GM12891 (cell line): ENCODE results near the gene NDUFA8.

Experiments used
- PAX5 ChIP-seq: IDR thresholded peaks from 2 replicates; pipeline ENCODE4 v1.6.1; 2011; ENCODE audit warnings: low read length, moderate library complexity, mild to moderate bottlenecking; ENCODE audit not compliant: insufficient read depth, severe bottlenecking
- POLR2A ChIP-seq: IDR thresholded peaks from 2 replicates; pipeline ENCODE4 v1.6.1; 2011; ENCODE audit warnings: low read depth, low read length, control low read depth
- POLR2AphosphoS5 ChIP-seq: IDR thresholded peaks from 2 replicates; pipeline ENCODE4 v1.6.1; 2011; ENCODE audit warnings: low read depth, low read length, control low read depth
- POU2F2 ChIP-seq: IDR thresholded peaks from 2 replicates; pipeline ENCODE4 v1.6.1; 2011; ENCODE audit warnings: low read depth, mild to moderate bottlenecking, control low read depth, low read length, moderate library complexity
- SPI1 ChIP-seq: IDR thresholded peaks from 2 replicates; pipeline ENCODE4 v1.6.1; 2011; ENCODE audit warnings: low read depth, low read length, control low read depth
- TAF1 ChIP-seq: IDR thresholded peaks from 2 replicates; pipeline ENCODE4 v1.6.1; 2011; ENCODE audit warnings: low read depth, low read length, control low read depth

DNA sequence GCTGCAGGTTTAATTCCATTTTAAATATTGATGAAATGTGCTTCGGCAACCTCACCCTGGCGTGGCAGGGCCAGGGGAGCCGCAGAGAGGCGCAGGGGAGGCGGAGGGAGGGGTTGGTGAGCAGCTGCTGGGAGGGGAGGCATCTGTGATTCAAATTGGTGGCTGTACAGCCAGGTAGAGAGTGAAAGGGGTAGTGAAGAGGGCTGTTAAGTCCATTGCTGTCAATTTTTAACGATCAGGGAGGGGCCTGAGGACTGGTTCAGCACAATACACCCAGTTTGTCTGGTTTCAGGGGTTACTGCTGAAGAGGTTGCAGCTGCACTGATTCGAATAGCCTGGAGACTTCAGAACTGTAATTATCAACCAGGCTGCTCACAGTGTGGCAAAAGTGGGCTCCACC is 37.8 kb upstream of the NDUFA8 start:
- TF ChIP-seq POLR2A (no peak), POLR2AphosphoS5 (no peak), TAF1 (no peak), PAX5 (no peak), POU2F2 (no peak), SPI1 (no peak)
